Fibroblast of lung (primary cell): ENCODE data around the gene ATXN7L1. TPM values are rescaled to one million over a fixed set of nuclear protein-coding genes. Genes with fewer than 3 reads are reported as not detected.

ENCODE experiments used
- DNase-seq, 2 donors: peaks; one replicate each; pipeline versions ENCODE4 v3.0.0 to v3.0.0-alpha.2; 2010; ENCODE audit warnings: low read depth in 2 of 2
- H2AFZ ChIP-seq: 2 replicates; pipeline ENCODE4 v1.5.1; 2012; ENCODE audit warnings: low read length, control low read depth, inconsistent platforms
- H3K27ac ChIP-seq: 2 replicates; pipeline ENCODE4 v1.5.1; 2011; ENCODE audit warnings: low read length, control low read depth; ENCODE audit not compliant: insufficient read depth
- H3K27me3 ChIP-seq: 2 replicates; pipeline ENCODE4 v1.5.1; 2011; ENCODE audit warnings: mild to moderate bottlenecking, low read length; ENCODE audit not compliant: control insufficient read depth, insufficient read depth
- H3K36me3 ChIP-seq: 2 replicates; pipeline ENCODE4 v1.5.1; 2011; ENCODE audit warnings: low read length; ENCODE audit not compliant: control insufficient read depth, insufficient read depth
- H3K4me1 ChIP-seq: 2 replicates; pipeline ENCODE4 v1.5.1; 2011; ENCODE audit warnings: low read length; ENCODE audit not compliant: control insufficient read depth, insufficient read depth; ENCODE audit errors: extremely low read depth
- H3K4me2 ChIP-seq: 2 replicates; pipeline ENCODE4 v1.5.1; 2011; ENCODE audit warnings: low read length, control low read depth; ENCODE audit not compliant: insufficient read depth; ENCODE audit errors: extremely low read depth
- H3K4me3 ChIP-seq, 4 experiments: fragments of 200-600 bp in 1 of 4; sonication (generic) in 1 of 4; replicated peaks in 1 of 4; 2 replicates each; pipeline ENCODE4 v1.5.1; 2011 to 2016; ENCODE audit warnings: low read length in 4 of 4, low read depth in 3 of 4, mild to moderate bottlenecking in 3 of 4, control low read depth in 2 of 4, inconsistent platforms in 1 of 4, mixed read lengths in 1 of 4; ENCODE audit not compliant: insufficient read depth in 1 of 4; ENCODE audit errors: control extremely low read depth in 1 of 4
- H3K79me2 ChIP-seq: 2 replicates; pipeline ENCODE4 v1.5.1; 2012; ENCODE audit warnings: mild to moderate bottlenecking, low read length, inconsistent platforms; ENCODE audit not compliant: control insufficient read depth, insufficient read depth
- H3K9ac ChIP-seq: 2 replicates; pipeline ENCODE4 v1.5.1; 2011; ENCODE audit warnings: mild to moderate bottlenecking, low read length, control low read depth; ENCODE audit not compliant: insufficient read depth
- H3K9me3 ChIP-seq: 2 replicates; pipeline ENCODE4 v1.5.1; 2012; ENCODE audit warnings: low read depth, low read length; ENCODE audit not compliant: control insufficient read depth, insufficient read depth
- H4K20me1 ChIP-seq: 2 replicates; pipeline ENCODE4 v1.5.1; 2011; ENCODE audit warnings: low read length; ENCODE audit not compliant: control insufficient read depth, insufficient read depth; ENCODE audit errors: extremely low read depth
- CTCF ChIP-seq, 2 donors: IDR thresholded peaks in 1 of 2; conservative IDR thresholded peaks in 1 of 2; 1 replicate in 1 of 2; 2 replicates in 1 of 2; pipeline ENCODE4 v1.5.1; 2011 to 2012; ENCODE audit warnings: low read length in 2 of 2, control low read depth in 1 of 2, inconsistent platforms in 1 of 2, low read depth in 1 of 2, mild to moderate bottlenecking in 1 of 2
- EZH2 ChIP-seq: IDR thresholded peaks from 2 replicates; pipeline ENCODE4 v1.5.1; 2012; ENCODE audit warnings: low read length, control low read depth, mild to moderate bottlenecking; ENCODE audit errors: missing control alignments
- polyA plus RNA-seq, 2 donors: library from polyadenylated mRNA; depleted of rRNA in 1 of 2; stranded (reverse) in 1 of 2; unstranded in 1 of 2; fragments of >200 nt; gene quantifications; 2 replicates each; pipeline ENCODE4 v1.2.1, GENCODE V29; 2011 to 2012; ENCODE audit warnings: missing spikeins in 1 of 2
- total RNA-seq: library from RNA; depleted of rRNA; stranded (reverse); fragments of >200 nt; gene quantifications from 2 replicates; pipeline ENCODE4 v1.2.1, GENCODE V29; 2014

The ATXN7L1 gene
- total and polyA plus RNA-seq, 2 donors (not counting 1 experiment from before 2014, with no cell fraction given): 5.1 to 9.4 TPM

GRCh38 chr7:105738133-105738532 lies 138.3 kb downstream of the ATXN7L1 start:
- DNase-seq: no peak
- no peak overlapping the region for H2AFZ ChIP-seq
- no peaks in the 10 kb centered on the region for H3K79me2 ChIP-seq
- no peaks in the 10 kb centered on the region for H3K9me3 ChIP-seq
- H3K4me3 ChIP-seq: no peak overlapping the region
- H4K20me1 ChIP-seq: no peaks in the 10 kb centered on the region
- no peaks in the 10 kb centered on the region for H3K4me1 ChIP-seq
- no peak overlapping the region for H3K9ac ChIP-seq
- no peaks in the 10 kb centered on the region for H3K27me3 ChIP-seq
- no peak overlapping the region for H3K4me2 ChIP-seq
- H3K36me3 ChIP-seq: no peaks in the 10 kb centered on the region
- no peak overlapping the region for H3K27ac ChIP-seq
- TF ChIP-seq EZH2 (no peak), CTCF (conservative IDR thresholded peaks at IDR 0.05 in 1 of 2, IDR thresholded peaks at IDR 0.05 in 1 of 2; ENCODE audit: low read depth in 1 of 2, low read length in 2 of 2) (no peak)

- DNase-seq: peak; percentile 6 to 7
- TF ChIP-seq EZH2 (no peak), CTCF (conservative IDR thresholded peaks at IDR 0.05 in 1 of 2, IDR thresholded peaks at IDR 0.05 in 1 of 2; ENCODE audit: low read depth in 1 of 2, low read length in 2 of 2) (no peak)
- Histone ChIP-seq H3K4me1 (no peaks in the 10 kb centered on the region), H3K9ac (no peak overlapping the region), H3K27me3 (no peaks in the 10 kb centered on the region), H4K20me1 (no peaks in the 10 kb centered on the region), H3K27ac (no peak overlapping the region), H3K4me2 (peak overlapping the region; percentile 23), H3K9me3 (no peaks in the 10 kb centered on the region), H3K36me3 (no peaks in the 10 kb centered on the region), H3K79me2 (no peaks in the 10 kb centered on the region), H3K4me3 (no peak overlapping the region), H2AFZ (no peak overlapping the region)
Observed at GRCh38 chr7:105734233-105734632, 142.2 kb downstream of the ATXN7L1 start.

- no peaks in the 10 kb centered on the region for H3K79me2 ChIP-seq
- no peak overlapping the region for H2AFZ ChIP-seq
- H3K4me2 ChIP-seq: no peak overlapping the region
- H3K9ac ChIP-seq: no peak overlapping the region
- no peak for DNase-seq
- TF ChIP-seq EZH2 (no peak), CTCF (conservative IDR thresholded peaks at IDR 0.05 in 1 of 2, IDR thresholded peaks at IDR 0.05 in 1 of 2; ENCODE audit: low read depth in 1 of 2, low read length in 2 of 2) (no peak)
- H3K4me1 ChIP-seq: no peaks in the 10 kb centered on the region
- no peaks in the 10 kb centered on the region for H4K20me1 ChIP-seq
- H3K27me3 ChIP-seq: no peaks in the 10 kb centered on the region
- no peaks in the 10 kb centered on the region for H3K36me3 ChIP-seq
- H3K4me3 ChIP-seq: no peak overlapping the region
- no peaks in the 10 kb centered on the region for H3K9me3 ChIP-seq
- no peak overlapping the region for H3K27ac ChIP-seq
Observed at GRCh38 chr7:105731042-105731441, 145.4 kb downstream of the ATXN7L1 start.
